NCI-H526 (cell line): Measurements from ENCODE around the gene EMILIN3.

ENCODE experiments used
- DNase-seq, 2 experiments: peaks; one replicate each; lab custom pipeline; 2025; lab: John Stamatoyannopoulos, UW

EMILIN3 gene

GRCh38 chr20:41347523-41348429 is 18.8 kb downstream of the EMILIN3 start:
- no peak for DNase-seq

- no peak for DNase-seq
These were observed 20.9 kb downstream of the EMILIN3 start for GRCh38 chr20:41345729-41346067.

GRCh38 chr20:41344938-41345728 is 21.5 kb downstream of the EMILIN3 start:
- DNase-seq = no peak

- DNase-seq = no peak
These were observed 22.1 kb downstream of the EMILIN3 start for GRCh38 chr20:41344477-41344876.

- DNase-seq = no peak
These were observed 23.8 kb downstream of the EMILIN3 start for GRCh38 chr20:41342474-41343464.

GRCh38 chr20:41340327-41341055 is 26.1 kb downstream of the EMILIN3 start, which contains the start of gene LPIN3:
Gene LPIN3 (plus strand): TSS chr20:41340821. CDS start chr20:41345804, 4,983 bp downstream.
- DNase-seq = peak; percentile 83 to 97

- peak; percentile 88 to 97 for DNase-seq
These were observed 26.7 kb downstream of the EMILIN3 start for GRCh38 chr20:41339957-41340326.

- DNase-seq = no peak
These were observed 29.7 kb downstream of the EMILIN3 start for GRCh38 chr20:41336711-41337492.

- DNase-seq = no peak
These were observed 31.0 kb downstream of the EMILIN3 start for GRCh38 chr20:41335591-41335990.

- DNase-seq = no peak
These were observed 31.9 kb downstream of the EMILIN3 start for GRCh38 chr20:41334443-41335421.

- DNase-seq = no peak
These were observed 32.6 kb downstream of the EMILIN3 start for GRCh38 chr20:41334036-41334435.

- no peak for DNase-seq
These were observed 34.9 kb downstream of the EMILIN3 start for GRCh38 chr20:41331731-41332130.

- no peak for DNase-seq
These were observed 35.7 kb downstream of the EMILIN3 start for GRCh38 chr20:41330941-41331340.

- DNase-seq = no peak
These were observed 36.3 kb downstream of the EMILIN3 start for GRCh38 chr20:41330343-41330720.

- no peak for DNase-seq
These were observed 36.9 kb downstream of the EMILIN3 start for GRCh38 chr20:41329435-41330342.

GRCh38 chr20:41327178-41327577 is 39.4 kb downstream of the EMILIN3 start:
- DNase-seq = no peak

GRCh38 chr20:41320976-41321375 is 45.6 kb downstream of the EMILIN3 start:
- no peak for DNase-seq

GRCh38 chr20:41320441-41320840 is 46.2 kb downstream of the EMILIN3 start:
- no peak for DNase-seq
